Lung (tissue), 12 donors: ENCODE measurements around the gene PPP2R3B. TPM values are rescaled to one million over a fixed set of nuclear protein-coding genes. Genes with fewer than 3 reads are reported as not detected.

Source experiments
- ATAC-seq: fragments of 200-7000 bp; cut with Tn5 transposase; one replicate; pipeline ENCODE4 v1.9.1; 2020; ENCODE audit warnings: moderate number of reproducible peaks; ENCODE audit not compliant: insufficient read depth, low FRiP score
- DNase-seq, 3 donors: peaks; one replicate each; pipeline ENCODE4 v3.0.0-alpha.2; 2013 to 2017
- H3K27ac ChIP-seq, 2 donors: one replicate each; pipeline ENCODE4 v1.5.1; 2013; ENCODE audit warnings: mild to moderate bottlenecking in 2 of 2, moderate library complexity in 2 of 2, control low read depth in 1 of 2, inconsistent platforms in 1 of 2, low read depth in 1 of 2, low read length in 1 of 2
- H3K27me3 ChIP-seq, 3 donors: one replicate each; pipeline ENCODE4 v1.5.1; 2013; ENCODE audit warnings: low read length in 2 of 3; ENCODE audit not compliant: control insufficient read depth in 3 of 3, insufficient read depth in 3 of 3
- H3K36me3 ChIP-seq, 4 donors: one replicate each; pipeline ENCODE4 v1.5.1; 2013; ENCODE audit warnings: low read length in 4 of 4, mild to moderate bottlenecking in 1 of 4, moderate library complexity in 1 of 4; ENCODE audit not compliant: control insufficient read depth in 4 of 4, insufficient read depth in 4 of 4
- H3K4me1 ChIP-seq, 5 donors: one replicate each; pipeline ENCODE4 v1.5.1; 2013; ENCODE audit warnings: low read length in 5 of 5, mild to moderate bottlenecking in 2 of 5, moderate library complexity in 1 of 5; ENCODE audit not compliant: control insufficient read depth in 5 of 5, insufficient read depth in 5 of 5
- H3K4me3 ChIP-seq: one replicate; pipeline ENCODE4 v1.5.1; 2013; ENCODE audit warnings: mild to moderate bottlenecking, control low read depth, moderate library complexity
- H3K9ac ChIP-seq, 2 donors: one replicate each; pipeline ENCODE4 v1.5.1; 2013; ENCODE audit warnings: low read length in 2 of 2, control low read depth in 1 of 2; ENCODE audit not compliant: insufficient read depth in 1 of 2
- H3K9me3 ChIP-seq, 4 donors: one replicate each; pipeline ENCODE4 v1.5.1; 2013; ENCODE audit warnings: low read length in 3 of 4, mild to moderate bottlenecking in 1 of 4, moderate library complexity in 1 of 4; ENCODE audit not compliant: control insufficient read depth in 4 of 4, insufficient read depth in 3 of 4
- CTCF ChIP-seq: IDR thresholded peaks from 2 replicates; pipeline ENCODE4 v1.5.1; 2012; ENCODE audit warnings: mild to moderate bottlenecking; ENCODE audit errors: control extremely low read depth, extremely low read depth
- WGBS, 2 donors: extraction: QIAGEN DNeasy Blood & Tissue Kit; methylation state at CpG; one replicate each; pipeline ENCODE4 v1.1.7; 2013; 5-methylcytosine and 5-hydroxymethylcytosine counted together
- polyA plus RNA-seq, 2 donors: library from polyadenylated mRNA; stranded (reverse); fragments of 200-250 nt; gene quantifications; one replicate each; pipeline ENCODE4 v1.2.1, GENCODE V29; 2013
- total RNA-seq, 2 donors: library from RNA; depleted of rRNA in 1 of 2; stranded (reverse); fragments of >200 nt in 1 of 2; gene quantifications; one replicate each; pipeline ENCODE4 v1.2.1, GENCODE V29; 2014 to 2021
- donor health status: control.
- donor health status: control.
- donor health status: Bipolar disorder and iron deficiency.
- donor health status: healthy.
- donor health status: DM: yes; HTN: yes; CAD: no.

The PPP2R3B gene
- total and polyA plus RNA-seq, 4 donors: 7.8 to 21.0 (median 15.6) TPM

- peaks cover 0 to 2% (median 0%) of the 10 kb centered on the region in 4 donors for H3K9me3 ChIP-seq
- H3K27ac ChIP-seq: no peak overlapping the region
- DNase-seq: no peak
Measured at GRCh38 chrX:347351-348117, 39.2 kb downstream of the PPP2R3B start.

GRCh38 chrX:346034-346813 lies 40.5 kb downstream of the PPP2R3B start:
- Histone ChIP-seq H3K36me3 (peaks cover 4 to 20% (median 10%) of the 10 kb centered on the region in 4 donors), H3K9me3 (peaks cover 0 to 2% (median 0%) of the 10 kb centered on the region in 4 donors), H3K27me3 (no peaks in the 10 kb centered on the region), H3K9ac (no peak overlapping the region), H3K4me1 (no peaks in the 10 kb centered on the region), H3K4me3 (no peak overlapping the region), H3K27ac (no peak overlapping the region)
- DNase-seq (no peak), ATAC-seq (no peak)
- no peak for TF ChIP-seq CTCF
- whole genome bisulfite sequencing, 2 donors: 96% methylated on average over 66 to 74 of the region's 75 CpGs

More at GRCh38 chrX:347351-348117, 39.2 kb downstream of the PPP2R3B start:
- Histone ChIP-seq H3K27me3 (no peaks in the 10 kb centered on the region), H3K4me1 (no peaks in the 10 kb centered on the region), H3K9ac (no peak overlapping the region), H3K4me3 (no peak overlapping the region), H3K36me3 (peaks cover 4 to 15% (median 11%) of the 10 kb centered on the region in 4 donors)
- WGBS, 2 donors: 97 to 98% methylated on average over 54 to 59 of the region's 59 CpGs
- no peak for TF ChIP-seq CTCF
- ATAC-seq: no peak

- ATAC-seq: no peak
Measured at GRCh38 chrX:345020-345925, 41.4 kb downstream of the PPP2R3B start.

More at GRCh38 chrX:345020-345925, 41.4 kb downstream of the PPP2R3B start:
- Histone ChIP-seq H3K36me3 (peaks cover 4 to 20% (median 10%) of the 10 kb centered on the region in 4 donors), H3K9me3 (peaks cover 0 to 2% (median 0%) of the 10 kb centered on the region in 4 donors), H3K4me1 (no peaks in the 10 kb centered on the region), H3K4me3 (no peak overlapping the region), H3K27me3 (no peaks in the 10 kb centered on the region), H3K9ac (no peak overlapping the region), H3K27ac (no peak overlapping the region)
- DNase-seq: no peak
- no peak for TF ChIP-seq CTCF
- WGBS, 2 donors: 96% methylated on average over 62 to 63 of the region's 63 CpGs
